NCI-H1930 (cell line): ENCODE results near the gene STBD1.
A peak's percentile ranks its signal among the peaks of the same experiment; 100 is the strongest.
"Not testable (repeated sequence)": the region's sequence is repeated elsewhere in the genome, so short reads cannot be mapped to it uniquely, and the experiment has no call there.

Experiments used
- DNase-seq, 2 experiments: peaks; one replicate each; lab custom pipeline; 2025; lab: John Stamatoyannopoulos, UW

The STBD1 gene

DNA sequence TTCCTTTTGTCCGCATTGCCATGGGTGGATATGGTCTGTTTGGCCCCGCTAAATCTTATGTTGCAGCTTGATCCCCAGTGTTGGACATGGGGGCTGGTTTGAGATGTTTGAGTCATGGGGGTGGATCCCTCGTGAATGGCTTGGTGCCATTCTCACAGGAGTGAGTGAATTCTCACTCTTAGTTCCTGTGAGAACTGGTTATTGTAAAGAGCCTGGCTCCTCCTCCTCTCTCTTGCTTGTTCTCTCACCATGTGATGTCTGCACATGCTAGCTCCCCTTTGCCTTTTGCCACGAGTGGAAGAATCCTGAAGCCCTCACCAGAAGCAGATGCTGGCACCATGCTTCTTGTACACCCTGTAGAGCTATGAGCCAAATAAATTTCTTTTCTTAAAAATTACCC lies 22.6 kb upstream of the STBD1 start:
- no peak for DNase-seq

DNA sequence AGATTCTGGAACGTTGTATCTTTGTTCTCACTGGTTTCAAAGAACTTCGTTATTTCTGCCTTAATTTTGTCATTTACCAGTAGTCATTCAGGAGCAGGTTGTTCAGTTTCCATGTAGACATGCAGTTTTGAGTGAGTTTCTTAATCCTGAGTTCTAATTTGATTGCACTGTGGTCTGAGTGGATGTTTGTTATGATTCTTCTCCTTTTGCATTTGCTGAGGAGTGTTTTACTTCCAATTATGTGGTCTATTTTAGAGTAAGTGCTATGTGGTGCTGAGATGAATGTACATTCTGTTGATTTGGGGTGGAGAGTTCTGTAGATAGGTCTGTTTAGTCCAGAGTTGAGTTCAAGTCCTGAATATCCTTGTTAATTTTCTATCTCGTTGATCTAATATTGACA lies 18.7 kb upstream of the STBD1 start:
- DNase-seq: not testable (repeated sequence)

DNA sequence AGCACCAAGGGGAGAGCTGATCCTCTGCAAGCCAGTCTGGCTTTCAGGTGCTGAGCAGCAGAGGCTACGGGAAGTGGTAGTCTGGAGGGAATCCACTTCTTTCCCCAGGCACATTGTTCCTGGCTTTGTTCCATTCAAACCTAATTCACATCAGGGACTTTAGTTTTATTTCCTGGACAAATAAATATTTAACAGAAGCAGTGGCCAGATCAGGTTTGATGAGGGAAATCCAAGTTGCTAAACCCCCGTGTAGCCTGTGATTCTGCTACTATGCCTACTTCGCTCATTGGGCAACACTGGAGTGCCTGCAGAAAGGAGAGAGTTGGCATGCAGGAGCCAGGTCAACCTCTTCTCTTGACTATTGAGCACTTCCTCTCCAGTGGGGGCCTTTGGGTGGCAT lies 13.8 kb upstream of the STBD1 start:
- no peak for DNase-seq

DNA sequence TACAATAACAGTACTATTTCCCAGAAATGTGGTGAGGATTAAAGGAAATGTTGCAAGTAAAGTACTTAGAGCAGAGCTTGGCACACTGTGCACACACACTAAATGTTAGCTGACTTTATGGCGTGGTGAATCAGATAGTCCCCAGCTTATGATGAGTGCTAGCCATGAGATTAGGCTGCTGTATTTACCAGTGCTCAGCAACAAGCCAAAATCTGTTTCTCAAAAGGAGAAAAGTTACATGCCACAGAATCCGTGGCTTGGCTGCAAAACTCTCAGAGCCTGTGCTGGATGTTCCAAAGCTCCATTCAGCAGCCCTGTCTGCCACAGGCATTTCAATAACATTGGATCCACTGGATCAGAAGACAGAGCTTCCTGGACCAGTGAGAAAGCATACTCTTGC lies 12.8 kb upstream of the STBD1 start:
- DNase-seq: no peak

- DNase-seq: no peak
Measured at GRCh38 chr4:76296286-76296820, 10.2 kb upstream of the STBD1 start.

- DNase-seq: no peak
Measured at GRCh38 chr4:76298227-76298626, 8.3 kb upstream of the STBD1 start.

DNA sequence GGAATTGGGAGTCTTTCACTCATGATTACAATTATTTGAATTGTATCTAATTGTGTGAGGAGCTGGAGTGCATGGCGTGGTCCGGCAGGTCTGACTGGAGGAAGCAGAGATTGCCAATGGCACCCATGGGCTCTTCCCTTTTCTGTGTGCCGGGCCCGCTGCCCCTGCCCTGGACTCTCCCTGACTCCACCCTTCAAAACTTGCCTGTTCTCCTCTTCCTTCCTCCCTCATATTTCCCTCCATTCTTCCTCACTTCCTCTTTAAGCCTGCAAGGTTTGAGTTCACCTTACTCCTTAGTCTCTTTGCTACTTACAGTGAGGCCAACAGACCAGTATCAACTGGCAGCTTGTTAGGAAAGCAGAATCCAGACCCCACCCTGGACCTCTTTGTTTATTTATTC lies 6.5 kb upstream of the STBD1 start:
- DNase-seq: no peak

DNA sequence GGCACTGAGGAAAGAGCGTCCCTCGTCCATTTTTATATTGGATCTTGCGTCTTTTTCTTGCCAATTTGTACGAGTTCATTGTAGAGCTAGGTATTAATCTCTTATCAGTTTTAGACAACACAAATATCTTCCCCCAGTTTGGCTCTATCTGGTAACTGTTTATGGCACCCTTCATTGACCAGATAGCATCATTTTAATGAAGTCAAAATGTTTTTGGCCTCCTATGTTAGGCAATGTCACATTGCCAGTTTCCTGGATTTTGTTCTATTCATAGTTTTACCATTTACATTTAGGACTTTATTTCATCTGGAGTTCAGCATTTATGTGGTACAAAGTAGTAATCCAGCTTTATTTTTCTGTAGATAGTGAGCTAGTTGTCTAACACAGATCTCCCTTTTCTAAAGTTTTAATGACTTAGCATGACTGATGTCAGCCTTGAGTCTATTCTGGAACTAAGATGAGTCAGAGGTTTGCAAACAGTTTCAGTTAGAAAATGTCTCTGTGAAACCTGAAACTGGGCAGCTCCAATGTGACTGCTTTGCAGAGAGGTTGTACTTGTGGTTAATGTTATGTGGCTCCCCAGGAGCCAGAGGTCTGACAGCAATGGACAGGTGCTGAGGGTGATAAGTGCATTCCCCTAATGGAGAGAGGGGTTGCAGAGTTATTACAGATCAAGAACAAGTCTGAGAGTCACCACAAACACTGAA lies 5.3 kb upstream of the STBD1 start:
- DNase-seq: peak in 1 of 2 experiments; percentile 29

GRCh38 chr4:76301775-76302162 lies 4.8 kb upstream of the STBD1 start:
- no peak for DNase-seq

DNA sequence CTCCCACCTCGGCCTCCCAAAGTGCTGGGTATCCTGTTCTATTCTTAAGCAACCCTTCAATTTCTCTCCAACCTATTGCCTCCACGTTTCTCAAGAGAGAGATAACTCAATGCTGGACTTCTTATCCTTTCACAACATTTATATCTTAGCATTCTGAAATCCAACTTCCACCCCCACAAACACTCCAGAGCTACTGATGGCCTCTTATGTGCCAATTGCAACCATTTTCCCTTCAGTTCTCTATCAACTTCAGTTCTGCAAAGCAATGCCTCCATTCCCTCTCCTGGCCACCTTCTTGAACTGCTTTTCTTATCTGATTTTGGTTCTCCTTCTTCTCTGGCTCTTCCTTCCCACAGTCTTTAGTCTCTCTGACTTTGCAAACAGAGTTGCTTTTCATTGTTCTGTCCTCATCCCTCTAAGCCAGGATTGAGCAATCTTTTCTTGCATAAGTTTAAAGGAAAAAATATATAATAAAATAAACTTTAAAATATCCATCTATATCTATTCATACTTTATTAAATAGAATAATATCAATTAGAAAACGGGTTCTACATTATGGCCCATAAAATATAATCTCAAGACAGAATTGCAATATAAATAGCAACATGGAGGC lies 3.6 kb upstream of the STBD1 start:
- DNase-seq: no peak

DNA sequence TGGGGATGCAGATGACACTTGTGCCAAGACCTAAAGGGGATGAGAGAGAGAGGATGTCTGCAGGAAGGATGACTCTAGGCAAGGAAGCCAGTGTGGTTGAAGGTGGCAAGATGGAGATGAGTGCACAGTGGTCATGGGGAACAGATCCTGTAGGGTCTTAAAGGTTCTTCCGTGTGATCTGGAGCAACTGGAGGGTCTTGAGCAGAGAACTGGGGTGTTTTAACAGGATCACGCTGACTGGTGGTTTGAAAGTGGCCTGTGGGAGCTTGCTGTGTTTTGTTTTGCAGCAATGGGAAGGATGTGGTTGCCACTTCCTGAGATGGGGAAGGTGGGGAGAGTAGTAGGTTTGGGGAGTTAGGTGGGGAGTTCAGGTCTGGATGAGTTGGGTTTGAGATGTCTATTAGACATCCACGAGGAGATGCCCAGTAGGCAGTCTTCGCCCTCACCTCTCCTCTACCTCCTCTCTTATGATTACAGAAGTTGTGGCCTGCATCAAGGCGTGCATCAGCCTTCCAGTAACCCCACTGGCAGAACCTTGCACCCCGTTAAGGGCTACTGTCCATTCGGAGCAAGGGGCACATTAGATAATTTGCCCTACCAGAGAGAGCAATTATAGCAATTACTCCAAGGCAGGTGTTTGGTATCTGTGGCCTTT lies 1.4 kb upstream of the STBD1 start:
- no peak for DNase-seq

DNA sequence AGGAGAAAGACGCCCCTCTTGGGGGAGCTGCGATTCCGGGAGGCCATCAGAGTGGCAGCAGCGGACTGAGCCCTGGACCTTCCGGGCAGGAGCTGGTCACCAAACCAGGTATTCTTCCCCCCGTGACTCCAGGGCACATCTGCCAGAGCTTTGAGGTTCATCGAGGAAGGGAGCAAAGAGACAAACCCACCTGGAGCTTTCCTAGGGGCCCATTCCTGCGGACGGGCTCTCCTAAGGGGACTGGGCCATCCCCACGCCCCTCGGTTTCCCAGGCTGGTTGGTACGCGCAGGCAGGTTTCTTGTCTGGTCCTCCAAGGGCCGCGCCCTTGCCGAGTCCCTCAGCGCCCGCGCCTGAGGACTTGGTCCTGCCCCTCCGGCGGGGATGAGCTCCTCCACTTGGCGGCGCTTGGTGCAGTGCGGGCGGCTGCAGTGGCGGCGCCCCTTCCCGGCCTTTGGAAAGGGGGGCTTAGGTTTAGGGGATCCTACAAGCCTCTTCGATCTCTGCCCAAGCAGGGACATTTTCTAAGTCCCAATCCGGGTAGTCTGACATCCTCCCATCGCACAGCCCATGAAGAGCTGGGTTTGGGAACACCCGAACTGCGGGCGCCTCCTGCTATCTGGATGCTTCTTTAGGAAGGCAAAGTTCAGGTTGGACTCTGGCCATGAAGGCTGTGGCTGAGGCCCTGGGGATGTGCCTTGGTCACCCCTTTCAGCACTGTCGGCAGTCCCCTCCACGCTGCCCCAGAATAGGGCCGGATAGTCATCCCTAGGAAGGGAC lies 538 bp downstream of the STBD1 start:
- peak; percentile 51 for DNase-seq

GRCh38 chr4:76307660-76308014 lies 1.1 kb downstream of the STBD1 start:
- no peak for DNase-seq

- DNase-seq: no peak
Measured at GRCh38 chr4:76308548-76308947, 2.0 kb downstream of the STBD1 start.

- DNase-seq: no peak
Measured at GRCh38 chr4:76309939-76310550, 3.5 kb downstream of the STBD1 start.

DNA sequence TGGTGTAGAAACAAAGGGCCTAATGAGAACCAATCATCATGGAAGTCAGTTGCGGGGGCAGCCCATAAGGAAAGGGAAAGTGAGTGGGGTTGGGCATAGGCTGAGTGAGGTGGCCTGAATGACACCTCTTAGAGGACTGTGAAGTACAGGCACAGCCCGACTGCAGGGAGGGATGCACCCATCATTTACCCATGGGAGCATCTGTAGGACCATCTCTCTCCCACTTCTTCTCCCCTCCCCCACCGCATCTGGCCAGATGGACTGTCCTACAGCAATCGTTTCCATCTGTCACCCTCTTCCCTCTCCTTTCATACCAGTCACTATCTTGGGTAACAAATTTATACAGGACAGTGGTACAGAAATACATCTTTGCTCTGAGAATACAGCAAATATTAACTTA lies 4.2 kb downstream of the STBD1 start:
- DNase-seq: no peak

DNA sequence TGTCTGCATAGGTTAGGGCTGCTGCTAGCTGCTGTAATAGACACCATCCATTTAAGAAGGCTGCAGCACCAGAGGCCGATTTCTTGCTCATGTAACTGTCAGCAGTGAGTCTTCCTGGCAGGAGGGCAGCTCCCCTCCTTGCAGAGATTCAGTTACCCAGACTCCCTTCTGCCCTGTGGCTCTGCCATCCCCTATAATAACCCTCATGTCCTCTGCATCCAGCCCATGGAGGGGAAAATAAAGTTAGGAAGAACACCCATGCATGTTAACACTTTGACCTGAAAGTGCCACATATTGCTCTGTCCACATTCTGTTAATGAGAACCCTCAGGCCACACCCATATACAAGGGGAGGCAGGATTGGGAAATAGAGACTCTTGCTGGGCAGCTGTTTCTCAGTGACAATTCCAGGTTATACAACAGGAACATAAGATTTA lies 5.4 kb downstream of the STBD1 start:
- DNase-seq: no peak

DNA sequence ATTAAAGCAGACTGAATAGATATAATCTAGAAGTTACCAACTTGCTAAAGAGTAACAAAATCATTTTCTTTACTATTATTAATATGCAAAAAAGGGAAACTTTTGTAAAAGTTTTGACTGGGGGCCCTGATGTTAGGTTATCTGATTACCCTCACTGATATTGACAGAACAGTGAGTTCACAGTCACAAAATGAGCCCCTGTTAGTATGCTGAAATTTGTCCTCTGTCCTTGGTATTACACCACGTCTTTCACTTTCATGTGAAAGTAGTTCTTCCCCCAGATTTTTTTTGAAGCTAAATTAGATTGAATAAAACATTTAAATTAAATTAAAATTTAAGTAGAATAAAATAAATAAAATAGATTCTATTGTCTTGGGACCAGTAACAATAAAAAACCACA lies 5.9 kb downstream of the STBD1 start:
- DNase-seq: no peak

GRCh38 chr4:76313547-76313946 lies 7.0 kb downstream of the STBD1 start:
- DNase-seq: no peak

DNA sequence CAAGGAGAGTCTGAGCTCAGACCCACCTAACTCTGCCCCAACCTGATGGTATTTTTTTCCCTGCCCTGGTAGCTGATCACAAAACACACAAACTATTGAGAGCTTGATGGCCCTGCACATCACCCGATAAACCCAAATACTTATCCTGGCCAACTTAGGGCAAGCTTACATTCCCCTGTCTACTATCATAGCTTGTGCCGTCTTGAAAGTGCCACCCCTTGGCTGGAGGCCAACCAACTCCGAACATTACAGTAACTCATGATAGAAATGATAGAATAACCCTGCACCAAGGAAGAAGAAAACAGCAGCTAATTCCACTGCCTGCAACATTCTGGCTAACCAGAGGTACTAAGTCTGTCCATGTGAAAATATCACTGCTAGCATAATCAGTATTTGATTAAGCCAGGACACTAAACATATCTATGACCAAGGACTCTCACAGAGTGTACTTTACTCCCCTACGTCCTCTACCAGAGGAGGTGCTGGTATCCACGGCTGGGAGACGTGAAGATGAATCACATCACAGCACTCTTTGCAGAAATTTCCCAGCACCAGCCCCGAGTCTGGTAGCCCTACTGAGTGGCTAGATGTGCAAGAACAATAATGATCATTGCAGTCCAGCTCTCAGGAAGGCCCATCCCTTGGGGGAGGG lies 8.9 kb downstream of the STBD1 start:
- DNase-seq: no peak

- DNase-seq: no peak
Measured at GRCh38 chr4:76316131-76316530, 9.6 kb downstream of the STBD1 start.

DNA sequence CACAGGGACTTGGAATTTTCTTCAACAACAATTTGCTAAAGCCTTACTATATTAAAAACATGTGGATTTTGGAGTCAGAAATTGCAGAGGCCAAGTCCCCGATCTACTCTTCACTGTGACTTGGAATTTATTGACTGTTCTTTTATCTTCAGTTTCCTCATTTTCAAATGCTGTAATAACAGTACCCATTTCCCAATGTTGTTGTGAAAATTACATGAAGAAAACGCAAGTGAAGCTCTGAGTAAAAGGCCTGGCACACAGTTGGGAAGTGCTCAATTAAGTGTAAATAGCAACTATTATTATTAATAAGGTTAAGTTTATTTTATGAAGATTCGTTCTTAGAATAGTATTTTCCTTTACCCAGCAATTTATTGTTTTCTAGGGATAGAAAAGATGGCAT lies 15.7 kb downstream of the STBD1 start:
- DNase-seq: no peak
